Stimulated activated CD8-positive, alpha-beta memory T cell treated with anti-CD3 and anti-CD28 coated beads, Interleukin-4, amount 100 ng/mL, for 48 hours (primary cell): ENCODE measurements around the gene KCNQ4.

Experiments used
- DNase-seq: peaks from one replicate; pipeline ENCODE4 v3.0.0-alpha.2; 2020

The KCNQ4 gene

DNA sequence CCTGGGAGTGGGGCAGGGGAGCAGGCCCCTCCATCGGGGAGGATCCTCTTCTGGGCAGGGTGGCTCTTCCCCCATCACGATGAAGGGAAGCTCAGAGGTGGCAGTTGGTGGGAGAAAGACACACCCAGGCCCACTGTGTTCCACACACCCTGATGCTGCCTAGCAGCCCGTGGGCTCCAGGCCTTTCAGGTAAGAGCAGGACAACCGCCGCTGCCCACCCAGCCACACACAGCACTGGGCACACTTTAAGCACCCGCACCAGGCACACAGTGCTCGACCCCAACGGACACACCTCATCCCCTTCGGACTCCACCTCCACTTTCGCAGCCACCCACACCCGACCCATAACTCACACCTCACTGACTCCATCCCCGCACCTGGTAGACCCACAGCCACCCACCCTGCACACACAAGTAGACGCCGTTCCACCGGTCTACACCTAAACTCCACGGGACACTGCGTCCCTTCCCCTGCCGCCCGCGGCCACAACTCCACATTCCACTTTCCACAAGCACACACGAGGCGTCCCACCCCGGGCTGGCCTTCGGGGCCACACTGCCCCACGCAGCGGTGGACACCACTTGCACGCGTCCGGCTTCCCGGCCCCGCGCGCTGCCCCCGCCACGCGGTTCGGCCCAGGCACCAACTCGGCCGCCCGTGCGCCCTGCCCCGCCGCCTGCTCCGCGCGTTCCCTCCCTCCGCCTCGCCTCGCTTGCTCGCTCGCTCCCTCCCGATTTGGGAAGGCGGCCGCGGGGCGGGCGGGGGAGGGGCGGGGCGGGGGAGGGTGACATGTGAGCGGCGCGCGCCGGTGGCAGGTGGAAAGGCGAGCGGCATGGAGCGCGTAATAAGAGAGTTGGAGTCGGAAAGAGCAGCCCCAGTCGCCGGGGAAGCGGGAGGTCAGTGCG lies at the start of gene KCNQ4:
Gene KCNQ4 (plus strand): TSS at position 787 of the 905 bp plus-strand sequence. CDS start 307 bp downstream, outside the sequence.
- DNase-seq: no peak

DNA sequence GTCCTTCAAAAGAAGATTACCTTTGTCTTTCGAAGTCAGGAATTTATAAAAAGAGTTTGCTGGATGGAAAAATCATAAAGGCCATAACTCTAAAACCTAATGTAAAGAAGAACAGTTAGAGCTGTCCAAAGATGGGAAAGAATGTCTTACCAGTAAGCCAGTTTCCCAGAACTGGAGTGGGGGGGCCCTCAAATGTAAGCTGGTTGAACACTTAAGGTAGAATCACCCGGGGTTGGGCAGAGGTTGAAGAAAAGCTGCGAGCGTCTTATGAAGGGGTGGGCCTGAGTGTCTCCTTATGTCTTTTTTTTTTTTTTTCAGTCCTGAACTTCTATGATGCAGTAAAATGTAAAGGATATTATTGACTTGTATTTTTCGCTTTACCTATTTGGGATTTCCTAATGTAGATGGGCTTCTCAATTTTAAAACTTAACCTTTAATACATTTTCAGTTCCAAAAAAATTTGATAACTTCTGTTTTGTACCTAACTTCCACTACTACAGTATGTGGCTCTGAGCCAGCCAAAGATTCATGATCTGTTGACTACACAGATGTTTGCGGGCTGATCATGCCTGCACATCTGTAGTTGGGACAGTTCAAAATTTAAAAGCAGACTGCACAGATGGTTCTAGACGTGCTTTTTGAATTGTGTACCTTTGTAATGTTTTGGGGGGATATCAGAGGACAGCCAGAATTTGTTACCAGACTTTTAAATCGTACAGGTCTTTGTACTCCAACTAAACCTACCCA lies 48.5 kb upstream of the KCNQ4 start:
- DNase-seq: no peak

DNA sequence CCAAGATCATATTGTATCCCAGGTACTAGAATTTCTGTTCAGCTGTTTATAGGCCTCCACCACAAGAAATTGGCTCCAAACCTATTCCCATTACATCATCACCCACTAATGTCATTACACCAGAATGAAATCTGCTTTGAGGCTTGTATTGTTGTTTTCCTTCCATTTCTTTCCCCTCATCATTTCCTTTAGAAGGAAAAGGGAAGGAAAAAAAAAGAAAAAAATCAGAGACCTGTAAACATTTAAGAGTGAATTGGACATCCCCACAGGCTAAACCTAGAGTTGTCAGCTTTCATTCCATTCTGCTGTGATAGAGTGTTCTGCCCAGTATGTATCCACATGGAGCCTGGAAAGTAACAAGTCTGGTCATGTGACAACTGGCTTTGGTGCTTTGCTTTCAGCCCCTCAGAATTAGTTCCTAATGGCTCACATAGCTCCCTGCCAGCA lies 47.5 kb upstream of the KCNQ4 start:
- no peak for DNase-seq

DNA sequence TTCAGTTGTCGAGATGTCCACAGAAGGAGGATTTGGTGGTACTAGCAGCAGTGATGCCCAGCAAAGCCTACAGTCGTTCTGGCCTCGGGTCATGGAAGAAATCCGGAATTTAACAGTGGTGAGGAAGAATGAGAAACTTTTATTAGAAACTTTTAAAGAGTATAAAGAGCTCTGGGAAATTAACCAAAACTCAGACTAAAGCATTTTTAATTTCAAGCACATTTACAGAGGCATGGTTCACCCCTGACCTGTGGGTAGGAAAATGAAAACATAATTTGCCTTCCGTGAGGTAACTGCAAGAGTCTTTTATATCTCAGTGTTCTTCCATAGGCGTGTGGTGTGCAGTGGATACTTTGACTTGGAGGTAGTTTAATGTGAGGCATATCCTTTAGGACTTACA lies 44.8 kb upstream of the KCNQ4 start:
- DNase-seq: no peak

DNA sequence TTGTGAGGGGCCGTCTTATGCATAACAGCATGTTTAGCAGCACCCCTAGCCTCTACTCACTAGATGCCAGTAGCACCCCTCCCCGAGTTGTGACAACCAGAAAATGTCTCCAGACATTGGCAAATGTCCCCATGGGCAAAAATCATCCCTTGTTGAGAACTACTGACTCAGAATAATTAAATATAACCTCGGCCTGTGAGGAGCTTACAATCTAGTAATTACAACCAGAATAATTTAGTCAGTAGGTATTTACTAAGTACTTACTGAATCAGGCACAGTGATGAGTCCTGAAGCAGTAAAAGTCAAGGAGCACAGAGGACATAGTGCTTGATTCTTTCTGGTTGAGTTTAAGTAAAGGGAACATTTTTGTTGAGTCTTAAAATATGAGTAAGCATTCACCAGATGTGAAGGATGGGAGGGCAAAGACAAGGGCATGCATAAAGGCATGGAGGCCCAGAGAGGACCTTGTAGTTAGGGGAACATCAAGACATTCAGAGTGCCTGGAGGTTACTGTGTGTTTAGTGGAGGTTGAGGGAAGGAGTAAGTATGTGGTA lies 44.1 kb upstream of the KCNQ4 start:
- no peak for DNase-seq

DNA sequence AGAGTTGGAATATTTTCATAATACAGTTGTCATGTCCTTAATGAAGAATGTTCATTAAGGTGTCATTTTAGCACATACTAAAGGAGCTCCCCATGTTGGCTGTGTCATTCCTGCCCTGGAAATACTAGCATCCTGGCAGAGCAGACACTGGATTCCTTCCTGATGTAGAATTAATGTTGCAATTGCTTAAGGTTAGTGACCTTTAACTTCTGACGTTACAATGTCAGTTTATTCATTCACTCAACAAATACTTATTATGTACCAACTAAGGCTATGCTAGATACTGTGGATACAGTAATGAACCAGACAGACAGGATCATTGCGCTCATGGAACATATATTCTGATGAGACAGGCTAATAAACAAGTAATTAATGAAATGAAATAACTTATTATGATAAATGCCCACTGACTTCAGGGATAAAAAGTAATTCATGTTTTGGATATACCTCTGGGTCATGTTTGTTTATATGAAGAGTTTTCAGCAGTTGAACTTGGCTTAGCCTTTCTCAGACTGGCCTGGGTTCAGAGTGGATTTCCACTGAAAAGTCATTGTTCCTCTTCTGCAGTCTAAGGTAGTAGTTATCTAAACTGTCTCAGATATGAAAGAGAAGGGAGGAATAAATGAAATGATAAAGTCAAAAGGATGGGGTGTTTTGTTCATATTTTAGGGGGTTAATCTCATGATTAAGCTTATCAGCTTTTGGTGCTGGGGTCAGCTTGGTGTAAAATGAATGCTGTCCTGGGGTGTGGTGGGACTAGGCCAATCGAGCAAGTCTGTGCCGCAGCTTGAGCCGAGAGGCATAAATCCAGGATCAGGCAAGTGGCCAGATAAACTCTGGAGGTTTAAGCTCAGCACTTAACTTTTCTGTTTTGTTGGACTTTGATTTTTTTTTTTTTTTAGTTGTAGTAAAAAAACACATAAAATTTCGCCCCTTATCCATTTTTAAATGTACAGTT lies 43.3 kb upstream of the KCNQ4 start:
- no peak for DNase-seq

DNA sequence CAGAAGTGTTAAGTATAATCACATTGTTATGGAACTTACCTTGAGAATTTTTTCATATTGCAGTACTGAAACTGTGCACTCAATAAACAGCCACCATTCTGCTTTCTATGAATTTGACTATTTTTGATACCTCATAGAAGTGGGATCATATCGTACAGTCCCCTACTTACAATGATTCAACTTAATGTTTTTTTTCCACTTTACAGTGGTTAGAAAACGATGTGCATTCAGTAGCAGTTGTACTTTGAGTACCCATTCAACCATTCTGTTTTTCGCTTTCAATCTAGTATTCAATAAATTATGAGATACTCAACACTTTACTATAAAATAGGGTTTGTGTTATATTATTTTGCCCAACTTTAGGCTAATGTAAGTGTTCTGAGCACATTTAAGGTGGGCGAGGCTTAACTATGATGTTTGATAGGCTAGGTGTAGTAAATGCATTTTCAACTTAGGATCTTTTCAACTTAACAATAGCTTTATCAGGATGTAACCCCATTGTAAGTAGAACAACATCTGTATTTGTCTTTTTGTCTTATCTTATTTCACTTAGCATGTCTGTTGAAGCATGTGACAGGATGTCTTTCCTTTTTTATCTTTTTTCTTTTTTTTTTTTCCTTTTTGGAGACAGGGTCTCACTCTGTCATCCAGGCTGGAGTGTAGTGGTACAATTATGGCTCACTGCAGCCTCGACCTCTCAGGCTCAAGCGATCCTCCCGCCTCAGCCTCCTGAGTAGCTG lies 42.4 kb upstream of the KCNQ4 start:
- no peak for DNase-seq

DNA sequence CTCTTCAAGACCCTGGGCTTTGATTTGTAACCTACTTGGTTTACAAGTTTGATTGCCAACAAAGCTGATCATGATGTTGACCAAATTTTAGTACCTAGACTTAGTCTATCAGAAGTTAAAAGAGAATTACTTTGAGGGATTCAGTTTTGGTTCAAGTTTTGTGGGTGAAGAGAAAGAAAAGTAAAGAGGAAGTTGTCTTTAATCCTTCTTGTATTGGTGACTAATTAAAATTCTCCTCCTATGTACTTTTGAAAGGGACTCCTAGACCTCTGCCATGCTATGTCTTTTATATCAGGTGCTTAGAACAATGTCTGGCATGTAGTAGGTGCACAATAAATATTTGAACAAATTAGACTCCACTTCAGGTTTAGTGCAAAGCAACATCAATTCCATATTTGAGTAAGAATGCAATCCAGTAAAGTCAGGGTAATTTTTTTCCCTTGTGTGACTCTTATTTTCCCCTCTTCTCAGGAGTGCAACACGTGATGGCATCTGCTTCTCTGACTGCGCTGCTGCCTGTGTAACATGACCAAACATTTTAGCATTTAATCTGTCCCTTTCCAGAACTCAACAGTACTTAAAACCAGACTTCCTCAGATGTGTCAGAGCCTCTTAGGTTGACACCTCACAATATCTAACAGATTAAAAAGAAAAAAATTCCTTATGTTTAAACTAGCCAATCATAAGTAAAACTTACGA lies 41.1 kb upstream of the KCNQ4 start:
- no peak for DNase-seq

DNA sequence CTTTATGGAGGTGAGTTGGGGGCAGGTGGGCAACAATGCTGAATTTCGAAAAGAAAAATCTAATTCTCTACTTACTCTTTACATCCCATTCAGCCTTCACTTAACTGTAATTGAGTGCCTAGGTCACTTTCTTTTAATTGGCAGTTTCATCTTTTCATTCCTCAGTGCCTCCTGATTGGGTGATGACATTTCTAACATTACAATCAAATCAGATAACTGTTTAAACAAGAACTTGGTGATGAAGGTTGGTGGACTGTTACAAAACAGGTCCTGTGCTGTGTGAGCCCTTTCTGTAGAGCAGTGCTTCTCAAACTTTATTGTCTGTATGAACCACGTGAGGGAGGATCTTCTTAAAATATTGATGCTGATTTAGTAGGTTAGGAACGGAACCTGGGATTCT lies 40.1 kb upstream of the KCNQ4 start:
- no peak for DNase-seq

DNA sequence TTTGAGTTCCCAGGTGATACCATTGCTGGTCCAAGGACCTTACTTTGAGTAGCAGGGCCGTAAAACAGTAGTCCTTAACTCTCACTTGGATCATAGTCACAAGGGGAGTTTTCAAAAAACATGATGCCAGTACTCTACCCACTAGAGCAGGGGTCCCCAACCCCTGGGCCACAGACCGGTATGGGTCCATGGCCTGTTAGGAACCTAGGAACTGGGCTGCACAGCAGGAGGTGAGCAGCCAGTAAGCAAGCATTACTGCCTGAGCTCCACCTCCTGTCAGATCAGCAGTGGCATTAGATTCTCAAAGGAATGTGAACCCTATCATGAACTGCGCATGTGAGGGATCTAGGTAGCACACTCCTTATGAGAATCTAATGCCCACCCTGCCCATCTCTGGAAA lies 39.7 kb upstream of the KCNQ4 start:
- DNase-seq: no peak

DNA sequence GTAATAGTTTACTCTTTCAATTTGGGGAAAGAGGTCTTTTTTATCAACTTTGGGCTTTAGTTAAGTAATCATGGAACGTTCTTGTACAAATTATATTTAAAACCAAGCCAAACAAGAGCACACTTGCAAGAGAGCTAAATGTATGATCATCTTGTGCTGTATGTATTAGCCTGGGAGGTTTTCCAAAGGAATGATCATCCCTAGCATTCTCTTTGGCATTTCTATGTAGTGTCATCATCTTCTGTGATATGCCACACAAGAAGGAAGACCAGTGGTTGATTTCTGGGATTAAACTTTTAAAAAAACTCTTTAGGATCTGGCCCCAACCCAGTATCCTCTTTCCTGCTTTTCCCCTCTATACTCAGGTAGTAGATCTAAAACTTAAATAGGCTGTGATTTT lies 38.4 kb upstream of the KCNQ4 start:
- no peak for DNase-seq

DNA sequence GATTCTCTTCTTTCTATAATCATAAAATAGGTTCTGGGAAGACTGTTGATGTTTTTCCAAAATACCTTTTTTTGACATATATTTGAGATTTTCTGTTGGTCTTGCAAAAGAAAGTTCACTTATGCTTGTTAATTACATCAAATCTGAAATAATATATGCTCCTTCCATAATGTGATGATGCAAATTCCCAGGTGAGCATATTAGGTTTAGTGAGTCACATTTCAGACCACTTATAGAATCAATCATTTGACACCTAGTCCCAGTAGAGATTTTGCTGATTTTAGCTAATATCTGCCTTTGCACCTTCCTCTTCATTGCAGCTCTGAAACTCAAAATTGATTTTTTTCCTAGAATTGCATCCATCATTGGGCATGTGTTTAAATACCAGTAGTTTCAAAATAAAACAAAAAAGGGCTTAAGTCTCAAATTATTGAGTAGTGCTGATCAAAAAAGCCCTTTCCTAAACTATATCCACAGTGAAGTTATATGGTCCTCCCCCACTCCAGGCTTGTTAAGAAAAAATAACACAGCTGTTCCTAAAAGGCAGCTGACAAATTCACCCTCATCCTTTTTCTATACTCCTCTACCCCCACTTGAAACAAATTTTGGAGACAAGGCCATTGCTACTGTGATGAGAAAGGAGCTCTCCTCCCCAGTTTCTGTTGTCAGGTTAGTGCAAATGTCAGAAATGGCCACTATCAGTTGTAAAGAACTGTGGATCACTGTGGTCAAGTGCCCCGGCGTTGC lies 37.1 kb upstream of the KCNQ4 start:
- no peak for DNase-seq

DNA sequence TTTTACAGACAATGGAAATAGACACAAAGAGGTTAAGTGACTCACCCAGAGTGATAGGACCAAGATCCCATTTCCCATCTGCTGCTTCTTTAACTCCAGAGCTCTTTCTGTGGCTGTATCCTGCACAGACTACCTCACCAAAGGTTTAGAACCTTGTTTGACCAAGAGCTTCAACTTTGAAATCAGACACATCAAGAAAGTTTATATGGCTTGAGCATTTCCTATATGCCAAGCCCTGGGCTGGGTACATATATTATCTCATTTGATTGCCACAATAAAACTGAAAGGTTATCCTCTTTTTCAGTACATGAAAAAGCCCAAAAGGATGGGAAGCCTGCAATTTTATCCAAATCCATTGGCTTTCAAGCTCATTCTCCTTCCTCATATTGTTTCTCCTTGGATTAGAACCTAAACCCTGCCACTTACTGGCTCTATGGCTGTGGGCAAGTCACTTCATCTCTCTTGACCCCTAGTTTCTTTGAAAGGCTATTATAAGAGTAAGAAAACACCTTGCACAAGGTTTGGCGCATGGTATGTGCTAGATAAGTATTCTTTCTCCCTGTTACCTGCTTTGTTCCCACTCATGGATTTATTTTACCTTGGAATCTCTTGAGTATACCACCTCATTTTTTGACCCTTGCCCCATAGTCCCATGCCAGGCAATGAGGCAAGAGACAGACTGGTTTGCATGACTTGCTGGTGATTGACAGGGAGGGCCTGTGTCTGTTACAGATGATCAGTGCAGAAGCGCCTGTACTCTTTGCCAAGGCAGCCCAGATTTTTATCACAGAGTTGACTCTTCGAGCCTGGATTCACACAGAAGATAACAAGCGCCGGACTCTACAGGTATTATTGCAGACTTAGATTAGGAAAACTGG lies 34.5 kb upstream of the KCNQ4 start:
- no peak for DNase-seq

DNA sequence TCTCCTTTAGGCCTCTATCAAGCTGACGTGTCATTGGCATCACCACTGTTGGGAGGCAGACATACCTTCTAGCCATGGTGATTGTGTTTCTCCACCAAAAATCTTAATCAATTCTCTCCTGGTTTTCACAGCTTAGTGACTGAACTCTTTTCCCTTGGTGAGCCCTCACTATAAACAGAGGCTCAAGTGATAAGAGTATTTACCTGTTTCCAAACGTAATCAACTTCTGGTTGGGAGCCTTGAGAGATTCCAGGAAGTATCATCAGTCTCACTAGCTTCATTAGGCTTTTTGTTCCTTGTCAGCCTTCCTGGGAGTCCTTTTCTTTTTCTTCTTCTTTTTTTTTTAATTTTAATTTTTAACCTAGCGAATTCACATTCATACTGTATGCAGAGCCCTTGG lies 33.8 kb upstream of the KCNQ4 start:
- DNase-seq: no peak

DNA sequence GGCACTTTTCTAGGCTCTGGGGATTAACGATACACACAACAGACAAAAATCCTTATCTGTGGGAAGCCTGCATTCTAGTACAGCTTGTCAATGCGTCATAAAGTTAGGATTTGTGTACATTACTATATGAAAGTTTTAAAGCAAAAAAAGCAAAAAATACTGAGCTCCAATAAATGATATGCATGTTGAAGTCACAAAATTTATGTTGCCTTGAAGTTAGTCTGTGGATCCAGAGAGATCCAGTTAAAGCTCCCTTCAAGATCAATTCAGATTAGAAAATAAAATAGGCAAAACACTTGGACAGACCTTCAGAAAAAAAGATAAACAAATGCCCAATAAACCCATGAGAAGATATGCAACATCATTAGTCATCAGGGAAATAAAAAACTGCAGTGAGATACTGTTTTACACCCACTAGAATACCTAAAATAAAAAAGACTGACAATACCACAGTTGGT lies 33.1 kb upstream of the KCNQ4 start:
- no peak for DNase-seq

DNA sequence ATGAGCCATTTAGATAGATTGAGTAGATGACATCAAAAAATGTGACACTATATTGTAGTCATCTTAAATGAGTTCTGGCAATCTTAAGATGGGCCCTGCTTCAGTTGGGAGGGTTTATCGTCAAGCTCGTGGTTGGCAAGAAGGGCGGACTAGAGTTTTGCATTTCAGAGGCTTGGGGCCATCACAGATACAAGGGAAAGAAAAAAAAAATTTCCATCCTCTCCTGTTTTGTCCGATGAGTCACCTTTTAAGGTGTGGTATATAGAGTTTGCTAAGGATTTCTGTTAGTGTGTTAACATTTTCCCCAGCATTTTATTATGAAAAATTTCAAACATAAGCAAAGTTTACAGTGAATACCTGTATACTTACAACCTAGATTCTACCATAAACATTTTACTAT lies 31.8 kb upstream of the KCNQ4 start:
- DNase-seq: no peak

DNA sequence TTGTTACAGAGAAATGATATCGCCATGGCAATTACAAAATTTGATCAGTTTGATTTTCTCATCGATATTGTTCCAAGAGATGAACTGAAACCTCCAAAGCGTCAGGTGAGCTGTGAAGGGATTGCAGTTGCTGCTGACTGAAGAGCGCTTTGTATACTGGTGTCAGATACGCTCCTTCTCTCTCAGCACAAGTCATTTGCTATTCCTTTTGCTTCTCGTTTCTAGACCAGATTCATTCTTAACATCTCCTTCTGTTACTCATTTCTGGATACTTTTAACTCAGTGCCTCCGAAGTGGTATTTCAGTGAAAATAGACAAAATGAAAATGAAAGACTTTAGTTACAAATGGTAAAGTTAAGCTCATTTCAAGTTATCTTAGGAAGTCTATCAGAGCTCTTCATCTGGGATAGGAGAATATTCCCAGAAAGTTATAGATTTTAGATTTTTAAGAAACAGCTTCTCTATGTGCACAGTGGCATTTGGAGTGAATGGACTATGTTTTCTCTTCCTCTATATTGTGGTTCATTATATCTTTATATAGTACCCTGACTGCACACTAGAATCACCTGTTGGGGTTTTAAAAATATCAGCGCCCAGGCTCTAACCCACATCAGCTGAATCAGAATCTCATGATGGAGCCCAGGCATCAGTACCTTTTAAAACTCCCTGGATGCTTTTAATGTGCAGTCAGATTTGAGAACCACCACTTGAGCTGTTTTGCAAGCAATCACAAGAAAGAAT lies 30.3 kb upstream of the KCNQ4 start:
- DNase-seq: no peak

DNA sequence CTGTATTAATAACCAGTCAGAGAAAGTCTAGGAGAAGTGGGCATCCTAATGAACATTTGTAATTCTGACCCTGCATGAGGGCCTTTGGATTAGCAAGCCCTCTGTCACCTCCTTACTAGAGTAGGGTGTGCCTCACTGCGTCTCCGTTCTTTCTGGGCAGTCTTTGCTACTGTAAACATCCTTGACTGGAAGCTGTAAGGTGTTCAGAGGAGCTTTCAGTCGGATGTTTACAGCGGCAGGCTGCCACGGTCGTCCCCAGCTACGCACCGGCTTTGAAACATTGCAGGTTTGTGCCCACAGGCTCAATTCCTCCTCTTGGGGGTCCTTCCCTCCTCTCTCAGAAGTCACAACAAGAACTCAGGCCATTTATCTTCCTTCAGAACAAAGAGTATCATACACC lies 29.4 kb upstream of the KCNQ4 start:
- no peak for DNase-seq

DNA sequence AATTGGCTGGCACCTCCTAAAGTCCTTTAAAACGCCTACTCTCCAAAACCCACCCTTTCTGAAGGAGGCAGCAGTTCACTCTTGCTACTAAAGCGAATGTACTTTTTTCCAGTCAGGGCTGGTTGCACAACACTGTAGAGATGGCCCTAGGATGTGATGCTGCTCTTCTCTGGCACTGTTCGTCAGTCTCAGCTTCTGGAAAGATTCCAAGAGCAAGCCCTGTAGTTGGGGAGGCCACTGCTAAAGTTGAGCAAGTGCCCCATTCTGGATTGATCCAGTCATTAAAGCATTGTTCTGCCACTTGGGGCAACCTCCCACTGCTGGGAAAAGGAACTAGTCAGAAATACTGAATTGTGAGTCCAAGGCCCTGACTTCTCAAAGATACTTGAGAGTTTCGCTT lies 28.5 kb upstream of the KCNQ4 start:
- no peak for DNase-seq
